ENCODE data around the gene GPX1.
A peak's percentile ranks its signal among the peaks of the same experiment; 100 is the strongest.
"Not testable (repeated sequence)": the region's sequence is repeated elsewhere in the genome, so short reads cannot be mapped to it uniquely, and the experiment has no call there.

GPX1 gene

GRCh38 chr3:49358217-49358883 is at the start of gene GPX1:
GPX1 (minus strand) TSS chr3:49358353; CDS start chr3:49358278, 75 bp downstream.
- peak; percentile 92 for DNase-seq

- peak; percentile 47 for DNase-seq
Observed at GRCh38 chr3:49406571-49407565, 48.7 kb upstream of the GPX1 start.

- DNase-seq: not testable (repeated sequence)
Observed at GRCh38 chr3:49405570-49405969, 47.4 kb upstream of the GPX1 start.

- DNase-seq: no peak
Observed at GRCh38 chr3:49403891-49404290, 45.7 kb upstream of the GPX1 start.

GRCh38 chr3:49401766-49402165 is 43.6 kb upstream of the GPX1 start:
- no peak for DNase-seq

GRCh38 chr3:49399461-49399860 is 41.3 kb upstream of the GPX1 start:
- no peak for DNase-seq

GRCh38 chr3:49397470-49397869 is 39.3 kb upstream of the GPX1 start:
- DNase-seq: peak; percentile 39

- not testable (repeated sequence) for DNase-seq
Observed at GRCh38 chr3:49391310-49391709, 33.2 kb upstream of the GPX1 start.

GRCh38 chr3:49389297-49389696 is 31.1 kb upstream of the GPX1 start:
- no peak for DNase-seq

GRCh38 chr3:49388289-49388820 is 30.2 kb upstream of the GPX1 start:
- peak; percentile 73 for DNase-seq

GRCh38 chr3:49387721-49388120 is 29.6 kb upstream of the GPX1 start:
- peak; percentile 18 for DNase-seq

- DNase-seq: peak; percentile 86
Observed at GRCh38 chr3:49386056-49386756, 28.1 kb upstream of the GPX1 start.

GRCh38 chr3:49385617-49386016 is 27.5 kb upstream of the GPX1 start:
- no peak for DNase-seq

GRCh38 chr3:49383387-49383786 is 25.2 kb upstream of the GPX1 start:
- no peak for DNase-seq

GRCh38 chr3:49378249-49378895 is 20.2 kb upstream of the GPX1 start:
- DNase-seq: no peak

GRCh38 chr3:49377483-49377882 is 19.3 kb upstream of the GPX1 start:
- peak; percentile 54 for DNase-seq

GRCh38 chr3:49371946-49372345 is 13.8 kb upstream of the GPX1 start:
- DNase-seq: no peak

GRCh38 chr3:49370585-49371290 is 12.6 kb upstream of the GPX1 start:
- no peak for DNase-seq

- DNase-seq: no peak
Observed at GRCh38 chr3:49362561-49362960, 4.4 kb upstream of the GPX1 start.

- no peak for DNase-seq
Observed at GRCh38 chr3:49359623-49360022, 1.5 kb upstream of the GPX1 start.

GRCh38 chr3:49358884-49359225 is 702 bp upstream of the GPX1 start:
- DNase-seq: peak; percentile 33

Data from inflammatory macrophage treated with lipopolysaccharide for 4 hours (primary cell).